Bronchial epithelial cell (primary cell): Measurements from ENCODE around the gene TOR2A. TPM values are rescaled to one million over a fixed set of nuclear protein-coding genes. Genes with fewer than 3 reads are reported as not detected.

ENCODE experiments used
- DNase-seq: peaks from one replicate; pipeline ENCODE4 v3.0.0-alpha.2; 2010; ENCODE audit warnings: low read depth
- FAIRE-seq: peaks from 2 replicates; lab custom pipeline; 2011; peaks lifted over from hg19 to GRCh38; lab: Jason Lieb, UNC
- H3K27me3 ChIP-seq: 2 replicates; pipeline ENCODE4 v1.5.1; 2011; ENCODE audit warnings: low read length; ENCODE audit not compliant: control insufficient read depth, insufficient read depth
- H3K36me3 ChIP-seq: 2 replicates; pipeline ENCODE4 v1.5.1; 2011; ENCODE audit warnings: low read length; ENCODE audit not compliant: control insufficient read depth, insufficient read depth
- H3K4me3 ChIP-seq: 2 replicates; pipeline ENCODE4 v1.5.1; 2011; ENCODE audit warnings: mild to moderate bottlenecking, low read depth, low read length, control low read depth
- total RNA-seq: library from RNA; depleted of rRNA; stranded (reverse); fragments of >200 nt; gene quantifications from 2 replicates; pipeline ENCODE4 v1.2.1, GENCODE V29; 2014
- TF ChIP-seq, protein P1 (sequence below): IDR thresholded peaks from 2 replicates; pipeline ENCODE4 v1.5.1; 2011; ENCODE audit warnings: mild to moderate bottlenecking, moderate library complexity, low read length, control low read depth, inconsistent platforms; ENCODE audit not compliant: insufficient read depth, severe bottlenecking

The TOR2A gene
- total RNA-seq, 1 donor from 2014 or later: 1.8 TPM

DNA sequence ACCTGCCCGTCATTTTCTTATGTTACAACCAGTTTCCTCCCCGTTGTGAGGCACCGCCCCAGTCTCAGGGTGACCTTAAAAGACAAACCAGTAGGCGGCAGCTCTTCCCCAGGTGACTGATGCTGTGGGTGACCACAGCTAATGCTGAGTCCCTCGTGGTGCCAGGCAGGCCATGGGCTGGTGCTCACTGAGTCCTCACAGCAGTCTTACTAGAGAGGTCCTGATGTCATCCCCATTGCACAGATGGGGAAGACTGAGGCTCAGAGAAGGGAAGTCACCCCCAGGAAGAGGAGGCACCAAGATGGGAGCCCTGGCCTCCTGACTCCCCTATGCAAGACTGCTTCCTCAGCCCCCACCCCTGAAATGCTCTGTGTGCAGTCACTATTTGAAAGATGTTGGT, 27.3 kb downstream of the TOR2A start:
- H3K4me3 ChIP-seq: no peak overlapping the region
- TF ChIP-seq, protein P1, sequence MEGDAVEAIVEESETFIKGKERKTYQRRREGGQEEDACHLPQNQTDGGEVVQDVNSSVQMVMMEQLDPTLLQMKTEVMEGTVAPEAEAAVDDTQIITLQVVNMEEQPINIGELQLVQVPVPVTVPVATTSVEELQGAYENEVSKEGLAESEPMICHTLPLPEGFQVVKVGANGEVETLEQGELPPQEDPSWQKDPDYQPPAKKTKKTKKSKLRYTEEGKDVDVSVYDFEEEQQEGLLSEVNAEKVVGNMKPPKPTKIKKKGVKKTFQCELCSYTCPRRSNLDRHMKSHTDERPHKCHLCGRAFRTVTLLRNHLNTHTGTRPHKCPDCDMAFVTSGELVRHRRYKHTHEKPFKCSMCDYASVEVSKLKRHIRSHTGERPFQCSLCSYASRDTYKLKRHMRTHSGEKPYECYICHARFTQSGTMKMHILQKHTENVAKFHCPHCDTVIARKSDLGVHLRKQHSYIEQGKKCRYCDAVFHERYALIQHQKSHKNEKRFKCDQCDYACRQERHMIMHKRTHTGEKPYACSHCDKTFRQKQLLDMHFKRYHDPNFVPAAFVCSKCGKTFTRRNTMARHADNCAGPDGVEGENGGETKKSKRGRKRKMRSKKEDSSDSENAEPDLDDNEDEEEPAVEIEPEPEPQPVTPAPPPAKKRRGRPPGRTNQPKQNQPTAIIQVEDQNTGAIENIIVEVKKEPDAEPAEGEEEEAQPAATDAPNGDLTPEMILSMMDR: peak; percentile 22
- peaks cover 3% of the 10 kb centered on the region for H3K36me3 ChIP-seq
- DNase-seq (no peak), FAIRE-seq (peak; percentile 18)
- no peaks in the 10 kb centered on the region for H3K27me3 ChIP-seq

DNA sequence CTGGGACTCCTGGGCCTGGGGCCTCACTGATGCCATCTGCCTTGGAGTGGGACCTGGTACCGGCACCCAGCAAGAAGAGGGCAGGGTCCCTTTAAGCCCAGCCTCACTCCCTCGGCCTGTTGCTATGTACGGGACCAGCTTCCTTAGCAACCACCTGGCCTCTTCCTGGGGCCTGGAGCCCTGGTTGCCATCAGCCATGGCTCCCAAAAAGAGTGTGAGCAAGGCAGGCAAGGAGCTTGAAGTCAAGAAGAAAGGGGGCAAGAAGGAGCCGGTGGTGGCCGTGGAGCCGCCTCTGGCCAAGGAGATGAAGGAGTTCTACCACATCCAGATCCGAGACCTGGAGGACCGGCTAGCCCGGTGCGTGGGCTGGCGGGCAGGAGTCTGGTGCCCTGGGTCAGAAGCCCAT, 28.3 kb downstream of the TOR2A start, which contains the start of gene CFAP157:
Gene CFAP157 (plus strand): TSS at position 153 of the 406 bp plus-strand sequence. CDS start 44 bp downstream, at position 197.
- H3K36me3 ChIP-seq: no peaks in the 10 kb centered on the region
- TF ChIP-seq, protein P1: no peak
- FAIRE-seq (no peak), DNase-seq (peak; percentile 22)
- no peak within 1 kb of the TSS for H3K4me3 ChIP-seq
- H3K27me3 ChIP-seq: no peaks in the 10 kb centered on the region

DNA sequence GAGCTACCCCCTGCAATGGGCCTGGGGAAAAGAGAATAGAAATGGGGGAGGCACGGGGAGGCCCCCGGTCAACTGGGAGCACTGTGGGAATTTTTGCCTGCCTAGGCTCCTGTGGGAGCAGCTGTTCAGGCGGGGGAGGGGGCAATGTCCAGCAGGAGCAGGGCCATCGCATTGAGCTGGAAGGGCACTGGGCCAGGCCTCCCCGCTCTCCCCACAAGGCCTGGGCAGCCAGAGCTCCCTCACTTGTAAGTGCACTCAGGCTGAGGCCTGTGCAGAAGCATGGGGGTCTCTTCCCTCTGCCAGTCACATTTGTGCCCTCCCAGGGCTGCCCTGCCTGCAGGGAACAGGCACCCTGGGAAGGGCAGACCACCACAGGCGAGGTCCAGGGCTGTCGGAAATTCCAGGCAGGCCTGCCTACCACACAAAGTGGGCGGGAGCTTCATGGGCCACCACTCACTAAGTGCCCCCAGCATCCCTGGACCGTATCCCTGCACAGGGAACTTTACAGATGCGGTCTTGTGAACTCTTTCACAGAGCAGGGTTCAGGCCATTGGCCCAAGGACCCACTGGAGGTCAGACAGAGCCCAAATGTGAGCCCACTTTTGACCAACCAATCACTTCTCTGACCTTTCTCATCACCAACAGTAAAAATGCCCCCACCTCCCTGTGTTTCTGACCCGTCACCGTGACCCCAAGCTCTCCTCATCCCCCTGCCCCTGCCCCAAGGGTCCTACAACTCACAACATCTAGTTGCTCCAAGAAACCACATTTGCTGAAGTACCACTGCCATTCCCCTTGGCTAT, 29.3 kb downstream of the TOR2A start:
- Histone ChIP-seq H3K4me3 (no peak overlapping the region), H3K27me3 (no peaks in the 10 kb centered on the region), H3K36me3 (no peaks in the 10 kb centered on the region)
- peak; percentile 50 for FAIRE-seq
- no peak for DNase-seq
- TF ChIP-seq, protein P1: no peak

DNA sequence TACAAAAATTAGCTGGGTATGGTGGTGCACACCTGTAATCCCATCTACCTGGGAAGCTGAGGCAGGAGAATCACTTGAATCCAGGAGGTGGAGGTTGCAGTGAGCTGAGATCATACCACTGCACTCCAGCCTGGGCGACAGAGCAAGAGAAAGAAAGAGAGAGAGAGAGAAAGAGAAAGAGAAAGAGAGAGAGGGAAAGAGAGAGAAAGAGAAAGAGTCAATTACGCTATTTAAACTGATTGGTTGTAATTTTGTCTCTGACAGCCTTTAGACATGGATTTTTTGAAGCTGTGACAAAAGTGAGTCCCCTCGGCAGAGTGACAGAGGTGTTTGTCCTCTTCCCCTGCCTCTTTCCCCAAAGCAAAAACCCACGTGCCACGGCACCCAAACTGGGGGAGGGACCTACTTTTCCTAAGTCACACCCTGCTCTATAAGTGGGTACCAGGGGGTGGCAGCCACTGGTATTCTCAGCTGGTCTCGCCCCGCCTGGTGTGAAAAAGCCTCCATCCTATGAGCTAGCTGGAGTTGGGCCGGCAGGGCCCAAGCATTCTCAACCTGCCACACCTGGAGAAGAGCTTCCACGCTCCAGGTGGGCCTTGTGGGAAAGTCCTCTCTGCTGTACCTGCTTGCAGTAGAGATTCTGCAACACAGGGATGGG, 31.7 kb downstream of the TOR2A start:
- Histone ChIP-seq H3K4me3 (no peak overlapping the region), H3K27me3 (no peaks in the 10 kb centered on the region), H3K36me3 (no peaks in the 10 kb centered on the region)
- TF ChIP-seq, protein P1: no peak
- FAIRE-seq (no peak), DNase-seq (no peak)

DNA sequence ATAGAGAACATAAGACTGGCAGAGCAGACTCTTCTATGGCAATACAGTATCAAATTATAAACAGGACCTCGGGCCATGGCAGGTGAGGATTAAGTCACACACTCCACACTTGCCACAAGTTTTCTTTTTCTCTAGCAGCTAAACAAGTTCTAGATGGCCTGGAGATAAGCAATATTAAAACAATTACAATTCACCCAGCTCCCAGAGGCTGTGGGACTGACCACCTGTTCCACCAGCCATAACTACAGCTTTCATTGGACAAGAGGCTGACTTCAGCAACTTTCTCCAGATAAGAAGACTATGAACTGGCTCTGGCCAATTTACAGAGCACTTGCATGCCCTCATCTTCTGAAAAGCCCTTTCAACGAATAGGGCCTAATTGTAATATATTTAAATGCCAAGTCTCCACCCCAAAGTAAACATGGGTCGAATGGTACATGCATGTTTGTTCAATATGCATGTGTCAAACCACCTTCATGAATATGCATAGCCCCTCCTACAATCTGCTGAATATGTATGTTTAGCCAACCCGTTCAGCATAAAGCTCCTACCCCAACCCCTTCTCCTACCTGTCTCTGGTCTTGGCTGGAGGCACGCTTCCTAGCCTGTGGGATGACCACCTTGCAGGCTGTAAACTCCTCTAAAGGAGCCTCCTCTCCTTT, 34.4 kb downstream of the TOR2A start:
- no peaks in the 10 kb centered on the region for H3K27me3 ChIP-seq
- FAIRE-seq: no peak
- TF ChIP-seq, protein P1: no peak

More for the DNA sequence above, 34.4 kb downstream of the TOR2A start:
- Histone ChIP-seq H3K36me3 (no peaks in the 10 kb centered on the region), H3K4me3 (no peak overlapping the region)
- DNase-seq: no peak
